Stimulated activated CD4-positive, alpha-beta T cell treated with anti-CD3 and anti-CD28 coated beads, Interleukin-4, amount 100 ng/mL, for 4 hours (primary cell): ENCODE results near the gene PLPPR1.
"Not testable (repeated sequence)": the region's sequence is repeated elsewhere in the genome, so short reads cannot be mapped to it uniquely, and the experiment has no call there.

ENCODE experiments used
- DNase-seq, 2 experiments: peaks; one replicate each; pipeline ENCODE4 v3.0.0-alpha.2; 2020

PLPPR1 gene

GRCh38 chr9:101311191-101311590 lies 282.7 kb downstream of the PLPPR1 start:
- no peak for DNase-seq

GRCh38 chr9:101311758-101312420 lies 283.4 kb downstream of the PLPPR1 start:
- DNase-seq: no peak

- no peak for DNase-seq
These were observed 284.1 kb downstream of the PLPPR1 start for GRCh38 chr9:101312661-101313060.

GRCh38 chr9:101315112-101315450 lies 286.6 kb downstream of the PLPPR1 start:
- DNase-seq: no peak

- DNase-seq: no peak
These were observed 289.2 kb downstream of the PLPPR1 start for GRCh38 chr9:101317735-101318134.

- no peak for DNase-seq
These were observed 294.6 kb downstream of the PLPPR1 start for GRCh38 chr9:101323129-101323528.

- DNase-seq: no peak
These were observed 295.8 kb downstream of the PLPPR1 start for GRCh38 chr9:101324245-101324804.

- DNase-seq: no peak
These were observed 296.5 kb downstream of the PLPPR1 start for GRCh38 chr9:101325053-101325452.

GRCh38 chr9:101326035-101326434 lies 297.5 kb downstream of the PLPPR1 start:
- DNase-seq: no peak

GRCh38 chr9:101326501-101326900 lies 298.0 kb downstream of the PLPPR1 start:
- no peak for DNase-seq

GRCh38 chr9:101327422-101327909 lies 298.9 kb downstream of the PLPPR1 start:
- DNase-seq: not testable (repeated sequence)

- no peak for DNase-seq
These were observed 303.8 kb downstream of the PLPPR1 start for GRCh38 chr9:101332362-101332761.

- DNase-seq: no peak
These were observed 305.0 kb downstream of the PLPPR1 start for GRCh38 chr9:101333490-101333889.

GRCh38 chr9:101333926-101334702 lies 305.6 kb downstream of the PLPPR1 start:
- DNase-seq: no peak

GRCh38 chr9:101336091-101336490 lies 307.6 kb downstream of the PLPPR1 start:
- DNase-seq: no peak

GRCh38 chr9:101337237-101337636 lies 308.7 kb downstream of the PLPPR1 start:
- no peak for DNase-seq

GRCh38 chr9:101341958-101342357 lies 313.4 kb downstream of the PLPPR1 start:
- DNase-seq: no peak

GRCh38 chr9:101342595-101342994 lies 314.1 kb downstream of the PLPPR1 start:
- DNase-seq: no peak

- DNase-seq: no peak
These were observed 321.8 kb downstream of the PLPPR1 start for GRCh38 chr9:101350285-101350684.

- DNase-seq: no peak
These were observed 324.5 kb downstream of the PLPPR1 start for GRCh38 chr9:101352892-101353463.

- DNase-seq: no peak
These were observed 325.2 kb downstream of the PLPPR1 start for GRCh38 chr9:101353683-101354082.

- DNase-seq: no peak
These were observed 325.7 kb downstream of the PLPPR1 start for GRCh38 chr9:101354143-101354764.
